Thyroid gland (tissue), 4 donors: Measurements from ENCODE around the gene IFT57.

Source experiments
- CTCF ChIP-seq, 6 experiments: fragments of 200-600 bp in 3 of 6; fragments of 450-650 bp in 3 of 6; sonication (generic) in 3 of 6; IDR thresholded peaks; one replicate each; pipeline ENCODE4 v1.5.1; 2016 to 2019; ENCODE audit warnings: antibody characterized with exemption in 6 of 6, mild to moderate bottlenecking in 2 of 6, inconsistent platforms in 1 of 6, moderate library complexity in 1 of 6
- POLR2A ChIP-seq, 2 donors: fragments of 450-650 bp; IDR thresholded peaks; one replicate each; pipeline ENCODE4 v1.6.1; 2017; ENCODE audit warnings: antibody characterized with exemption in 2 of 2, mild to moderate bottlenecking in 2 of 2, moderate library complexity in 1 of 2

- no peak for TF ChIP-seq CTCF (IDR thresholded peaks at IDR 0.05)
- no peak for TF ChIP-seq POLR2A (IDR thresholded peaks at IDR 0.05)
These were observed 107.7 kb downstream of the IFT57 start for GRCh38 chr3:108114423-108115065.
